Esophagus squamous epithelium (tissue), 4 donors: ENCODE measurements around the gene SLC25A41.

Source experiments
- CTCF ChIP-seq, 6 experiments: fragments of 450-650 bp in 4 of 6; fragments of 200-600 bp in 2 of 6; sonication (generic) in 2 of 6; IDR thresholded peaks; one replicate each; pipeline ENCODE4 v1.5.1; 2016 to 2019; ENCODE audit warnings: antibody characterized with exemption in 6 of 6, mild to moderate bottlenecking in 4 of 6, moderate library complexity in 4 of 6
- POLR2A ChIP-seq, 4 donors: fragments of 450-650 bp; IDR thresholded peaks; one replicate each; pipeline ENCODE4 v1.6.1; 2017; ENCODE audit warnings: antibody characterized with exemption in 4 of 4, mild to moderate bottlenecking in 4 of 4, moderate library complexity in 3 of 4

- TF ChIP-seq CTCF (IDR thresholded peaks at IDR 0.05) = no peak
- TF ChIP-seq POLR2A (IDR thresholded peaks at IDR 0.05) = no peak
Measured at GRCh38 chr19:6471076-6471475, 37.5 kb upstream of the SLC25A41 start.
